Measurements from ENCODE around the gene TMEM263. TPM values are rescaled to one million over a fixed set of nuclear protein-coding genes. Genes with fewer than 3 reads are reported as not detected.

The TMEM263 gene
- total and polyA plus RNA-seq, 2 of the 8 experiments (the other 6 are each of a cell fraction or from before 2014, with no cell fraction given), result 2.9 to 12.3 TPM

DNA sequence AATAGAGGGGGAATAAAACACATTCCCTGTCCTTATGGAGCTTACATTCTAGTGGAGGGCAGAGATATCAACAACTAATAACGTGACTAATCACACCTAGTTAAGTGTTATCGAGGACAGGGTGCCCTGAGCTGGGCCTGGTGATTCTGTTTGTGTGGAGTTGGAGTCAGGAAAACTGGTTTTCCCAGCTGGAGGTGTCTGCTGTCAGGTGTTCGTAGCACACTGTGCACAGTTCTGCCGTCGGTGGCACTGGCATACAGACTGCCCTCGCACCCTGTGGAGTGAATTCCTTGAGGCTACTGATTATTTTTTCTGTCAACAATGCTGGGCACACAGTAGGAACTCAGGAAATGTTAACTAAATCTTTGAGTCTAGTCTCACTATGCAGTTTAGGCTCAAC lies 32.1 kb downstream of the TMEM263 start (continued):
- TF ChIP-seq, protein P1, sequence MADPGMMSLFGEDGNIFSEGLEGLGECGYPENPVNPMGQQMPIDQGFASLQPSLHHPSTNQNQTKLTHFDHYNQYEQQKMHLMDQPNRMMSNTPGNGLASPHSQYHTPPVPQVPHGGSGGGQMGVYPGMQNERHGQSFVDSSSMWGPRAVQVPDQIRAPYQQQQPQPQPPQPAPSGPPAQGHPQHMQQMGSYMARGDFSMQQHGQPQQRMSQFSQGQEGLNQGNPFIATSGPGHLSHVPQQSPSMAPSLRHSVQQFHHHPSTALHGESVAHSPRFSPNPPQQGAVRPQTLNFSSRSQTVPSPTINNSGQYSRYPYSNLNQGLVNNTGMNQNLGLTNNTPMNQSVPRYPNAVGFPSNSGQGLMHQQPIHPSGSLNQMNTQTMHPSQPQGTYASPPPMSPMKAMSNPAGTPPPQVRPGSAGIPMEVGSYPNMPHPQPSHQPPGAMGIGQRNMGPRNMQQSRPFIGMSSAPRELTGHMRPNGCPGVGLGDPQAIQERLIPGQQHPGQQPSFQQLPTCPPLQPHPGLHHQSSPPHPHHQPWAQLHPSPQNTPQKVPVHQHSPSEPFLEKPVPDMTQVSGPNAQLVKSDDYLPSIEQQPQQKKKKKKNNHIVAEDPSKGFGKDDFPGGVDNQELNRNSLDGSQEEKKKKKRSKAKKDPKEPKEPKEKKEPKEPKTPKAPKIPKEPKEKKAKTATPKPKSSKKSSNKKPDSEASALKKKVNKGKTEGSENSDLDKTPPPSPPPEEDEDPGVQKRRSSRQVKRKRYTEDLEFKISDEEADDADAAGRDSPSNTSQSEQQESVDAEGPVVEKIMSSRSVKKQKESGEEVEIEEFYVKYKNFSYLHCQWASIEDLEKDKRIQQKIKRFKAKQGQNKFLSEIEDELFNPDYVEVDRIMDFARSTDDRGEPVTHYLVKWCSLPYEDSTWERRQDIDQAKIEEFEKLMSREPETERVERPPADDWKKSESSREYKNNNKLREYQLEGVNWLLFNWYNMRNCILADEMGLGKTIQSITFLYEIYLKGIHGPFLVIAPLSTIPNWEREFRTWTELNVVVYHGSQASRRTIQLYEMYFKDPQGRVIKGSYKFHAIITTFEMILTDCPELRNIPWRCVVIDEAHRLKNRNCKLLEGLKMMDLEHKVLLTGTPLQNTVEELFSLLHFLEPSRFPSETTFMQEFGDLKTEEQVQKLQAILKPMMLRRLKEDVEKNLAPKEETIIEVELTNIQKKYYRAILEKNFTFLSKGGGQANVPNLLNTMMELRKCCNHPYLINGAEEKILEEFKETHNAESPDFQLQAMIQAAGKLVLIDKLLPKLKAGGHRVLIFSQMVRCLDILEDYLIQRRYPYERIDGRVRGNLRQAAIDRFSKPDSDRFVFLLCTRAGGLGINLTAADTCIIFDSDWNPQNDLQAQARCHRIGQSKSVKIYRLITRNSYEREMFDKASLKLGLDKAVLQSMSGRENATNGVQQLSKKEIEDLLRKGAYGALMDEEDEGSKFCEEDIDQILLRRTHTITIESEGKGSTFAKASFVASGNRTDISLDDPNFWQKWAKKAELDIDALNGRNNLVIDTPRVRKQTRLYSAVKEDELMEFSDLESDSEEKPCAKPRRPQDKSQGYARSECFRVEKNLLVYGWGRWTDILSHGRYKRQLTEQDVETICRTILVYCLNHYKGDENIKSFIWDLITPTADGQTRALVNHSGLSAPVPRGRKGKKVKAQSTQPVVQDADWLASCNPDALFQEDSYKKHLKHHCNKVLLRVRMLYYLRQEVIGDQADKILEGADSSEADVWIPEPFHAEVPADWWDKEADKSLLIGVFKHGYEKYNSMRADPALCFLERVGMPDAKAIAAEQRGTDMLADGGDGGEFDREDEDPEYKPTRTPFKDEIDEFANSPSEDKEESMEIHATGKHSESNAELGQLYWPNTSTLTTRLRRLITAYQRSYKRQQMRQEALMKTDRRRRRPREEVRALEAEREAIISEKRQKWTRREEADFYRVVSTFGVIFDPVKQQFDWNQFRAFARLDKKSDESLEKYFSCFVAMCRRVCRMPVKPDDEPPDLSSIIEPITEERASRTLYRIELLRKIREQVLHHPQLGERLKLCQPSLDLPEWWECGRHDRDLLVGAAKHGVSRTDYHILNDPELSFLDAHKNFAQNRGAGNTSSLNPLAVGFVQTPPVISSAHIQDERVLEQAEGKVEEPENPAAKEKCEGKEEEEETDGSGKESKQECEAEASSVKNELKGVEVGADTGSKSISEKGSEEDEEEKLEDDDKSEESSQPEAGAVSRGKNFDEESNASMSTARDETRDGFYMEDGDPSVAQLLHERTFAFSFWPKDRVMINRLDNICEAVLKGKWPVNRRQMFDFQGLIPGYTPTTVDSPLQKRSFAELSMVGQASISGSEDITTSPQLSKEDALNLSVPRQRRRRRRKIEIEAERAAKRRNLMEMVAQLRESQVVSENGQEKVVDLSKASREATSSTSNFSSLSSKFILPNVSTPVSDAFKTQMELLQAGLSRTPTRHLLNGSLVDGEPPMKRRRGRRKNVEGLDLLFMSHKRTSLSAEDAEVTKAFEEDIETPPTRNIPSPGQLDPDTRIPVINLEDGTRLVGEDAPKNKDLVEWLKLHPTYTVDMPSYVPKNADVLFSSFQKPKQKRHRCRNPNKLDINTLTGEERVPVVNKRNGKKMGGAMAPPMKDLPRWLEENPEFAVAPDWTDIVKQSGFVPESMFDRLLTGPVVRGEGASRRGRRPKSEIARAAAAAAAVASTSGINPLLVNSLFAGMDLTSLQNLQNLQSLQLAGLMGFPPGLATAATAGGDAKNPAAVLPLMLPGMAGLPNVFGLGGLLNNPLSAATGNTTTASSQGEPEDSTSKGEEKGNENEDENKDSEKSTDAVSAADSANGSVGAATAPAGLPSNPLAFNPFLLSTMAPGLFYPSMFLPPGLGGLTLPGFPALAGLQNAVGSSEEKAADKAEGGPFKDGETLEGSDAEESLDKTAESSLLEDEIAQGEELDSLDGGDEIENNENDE (IDR thresholded peaks at IDR 0.05; ENCODE audit: insufficient replicate concordance, low read length), result no peak
- no peak for TF ChIP-seq CREB1 (IDR thresholded peaks at IDR 0.05)
- no peak for TF ChIP-seq RXRA (IDR thresholded peaks at IDR 0.05; ENCODE audit: insufficient read depth, low read depth, low read length)

All from H1 (cell line).